Stimulated activated CD8-positive, alpha-beta memory T cell treated with anti-CD3 and anti-CD28 coated beads, Interleukin-4, amount 100 ng/mL, for 24 hours (primary cell): Measurements from ENCODE around the gene PIGP.
"Not testable (repeated sequence)": the region's sequence is repeated elsewhere in the genome, so short reads cannot be mapped to it uniquely, and the experiment has no call there.

Source experiments
- DNase-seq: peaks from one replicate; pipeline ENCODE4 v3.0.0-alpha.2; 2020; ENCODE audit warnings: low read depth

The PIGP gene

GRCh38 chr21:37041706-37042271 is 31.1 kb downstream of the PIGP start:
- no peak for DNase-seq

GRCh38 chr21:37040212-37040611 is 32.7 kb downstream of the PIGP start:
- no peak for DNase-seq

GRCh38 chr21:37039411-37040075 is 33.3 kb downstream of the PIGP start:
- DNase-seq, result no peak

GRCh38 chr21:37036177-37036576 is 36.7 kb downstream of the PIGP start:
- DNase-seq, result no peak

GRCh38 chr21:37034394-37034793 is 38.5 kb downstream of the PIGP start:
- DNase-seq, result not testable (repeated sequence)

- DNase-seq, result no peak
These were observed 39.9 kb downstream of the PIGP start for GRCh38 chr21:37032877-37033471.

- no peak for DNase-seq
These were observed 40.6 kb downstream of the PIGP start for GRCh38 chr21:37032293-37032692.

- no peak for DNase-seq
These were observed 42.0 kb downstream of the PIGP start for GRCh38 chr21:37030864-37031263.

GRCh38 chr21:37028570-37028969 is 44.3 kb downstream of the PIGP start:
- DNase-seq, result no peak

GRCh38 chr21:37026499-37026898 is 46.4 kb downstream of the PIGP start:
- DNase-seq, result no peak

GRCh38 chr21:37017951-37018679 is 54.8 kb downstream of the PIGP start:
- DNase-seq, result no peak
